ENCODE results near the gene INSR. TPM values are rescaled to one million over a fixed set of nuclear protein-coding genes. Genes with fewer than 3 reads are reported as not detected.

Gene INSR
- total and polyA plus RNA-seq, 2 of the 8 experiments (the other 6 are each of a cell fraction or from before 2014, with no cell fraction given): 13.1 to 48.7 TPM

DNA sequence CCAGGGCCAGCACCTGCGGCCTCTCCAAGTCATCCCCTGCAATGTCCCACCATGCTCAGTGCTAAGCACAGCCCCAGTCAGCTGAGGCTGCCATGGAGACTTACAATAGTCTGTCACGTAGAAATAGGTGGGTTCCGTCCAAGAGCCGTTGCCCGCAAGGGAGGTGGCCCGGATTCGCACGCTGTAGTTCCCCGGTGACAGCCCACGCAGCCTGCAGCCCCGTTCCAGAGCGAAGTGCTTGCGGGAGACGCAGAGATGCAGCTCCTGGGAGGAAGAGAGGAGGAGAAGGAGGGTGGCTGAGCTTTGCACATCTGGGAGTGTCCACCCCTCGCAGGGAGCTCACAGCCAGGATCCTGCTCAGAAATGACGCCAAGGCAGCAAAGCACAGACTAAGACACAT, 162.2 kb downstream of the INSR start:
- Histone ChIP-seq H3K4me2 (ENCODE audit: insufficient read depth in 1 of 2, low read depth in 2 of 2, low read length in 2 of 2) (no peak overlapping the region), H2AFZ (ENCODE audit: low read length) (no peak overlapping the region), H2BK12ac (ENCODE audit: low read depth, low read length) (no peak overlapping the region), H4K91ac (replicated peaks; ENCODE audit: insufficient read length, low read length) (no peak overlapping the region), H3K4ac (replicated peaks; ENCODE audit: insufficient read length, low read depth, low read length) (no peak overlapping the region), H2BK20ac (ENCODE audit: low read length) (no peak overlapping the region), H3K9ac (replicated peaks in 1 of 4; ENCODE audit: extremely low read depth in 1 of 4, low read depth in 3 of 4, low read length in 3 of 4) (no peak overlapping the region), H2AK5ac (ENCODE audit: low read depth, low read length) (no peak overlapping the region), H3K36me3 (ENCODE audit: control insufficient read depth in 2 of 4, insufficient read depth in 4 of 4, low read length in 3 of 4) (peaks cover 3 to 17% (median 7%) of the 10 kb centered on the region in 4 experiments; a peak in 5 of 8 replicates), H3K56ac (replicated peaks; ENCODE audit: insufficient read length, low read depth, low read length) (no peak overlapping the region), H4K8ac (ENCODE audit: extremely low read depth, insufficient read depth, low read length) (no peak overlapping the region), H3K23ac (ENCODE audit: insufficient read length) (no peak overlapping the region), H3K79me1 (ENCODE audit: low read depth, low read length) (no peaks in the 10 kb centered on the region), H3K14ac (ENCODE audit: insufficient read length) (no peak overlapping the region), H3K9me3 (ENCODE audit: insufficient read depth in 2 of 2, low read depth in 1 of 2, low read length in 1 of 2) (no peaks in the 10 kb centered on the region), H3K27me3 (replicated peaks in 1 of 4; ENCODE audit: control insufficient read depth in 3 of 4, extremely low read depth in 1 of 4, insufficient read depth in 3 of 4, low read length in 3 of 4) (no peaks in the 10 kb centered on the region), H3K27ac (ENCODE audit: low read depth, low read length) (no peak overlapping the region), H3K18ac (ENCODE audit: extremely low read depth, low read length) (no peak overlapping the region), H2BK5ac (ENCODE audit: low read depth, low read length) (no peak overlapping the region), H3K4me1 (replicated peaks in 1 of 4; ENCODE audit: control insufficient read depth in 3 of 4, insufficient read depth in 4 of 4, low read length in 3 of 4) (no peaks in the 10 kb centered on the region), H3K79me2 (ENCODE audit: control insufficient read depth in 1 of 2, insufficient read depth in 2 of 2, low read length in 2 of 2) (no peaks in the 10 kb centered on the region), H3K4me3 (ENCODE audit: extremely low read depth in 1 of 4, insufficient read depth in 2 of 4, low read depth in 3 of 4, low read length in 4 of 4) (no peak overlapping the region), H2BK120ac (replicated peaks; ENCODE audit: low read depth, low read length) (no peak overlapping the region), H4K5ac (ENCODE audit: insufficient read length, low read depth, low read length) (no peak overlapping the region), H4K20me1 (replicated peaks in 1 of 2; ENCODE audit: control insufficient read depth in 1 of 2, insufficient read depth in 2 of 2, low read length in 2 of 2) (no peaks in the 10 kb centered on the region), H2BK15ac (ENCODE audit: low read length) (no peak overlapping the region), H3K23me2 (ENCODE audit: low read depth, low read length) (no peaks in the 10 kb centered on the region)
- 85% methylated on average over 16 of the region's 16 CpGs; no CpG with 5 or more reads in 1 of the 2 experiments for WGBS, 2 experiments (ENCODE audit: extremely low coverage in 1 of 2, insufficient coverage in 1 of 2, insufficient read length in 1 of 2, insufficient replicate concordance in 2 of 2, low coverage in 1 of 2, low lambda C conversion rate in 2 of 2, missing lambda C conversion rate in 1 of 2)
- FAIRE-seq: no peak
- ChIA-PET CTCF (ENCODE audit: partially characterized antibody) (interaction anchor here (0.6 to 3.9 kb wide), 3 partner anchors 8 to 194 kb away, joined by 3 to 20 read pairs (median 3); no protein-coding TSS in a partner anchor), POLR2A (ENCODE audit: partially characterized antibody) (no interaction called here)
- DNase-seq (ENCODE audit: low read depth in 1 of 2, low spot score in 2 of 2): no peak
- TF ChIP-seq EZH2 (IDR thresholded peaks at IDR 0.05; ENCODE audit: low read depth, low read length, severe bottlenecking) (no peak), ATF2 (IDR thresholded peaks at IDR 0.05; ENCODE audit: low read length) (no peak), KDM5A (IDR thresholded peaks at IDR 0.05; ENCODE audit: low read length) (no peak), SIX5 (IDR thresholded peaks at IDR 0.05; ENCODE audit: low read depth, low read length) (no peak), POU5F1 (IDR thresholded peaks at IDR 0.05; ENCODE audit: low read depth, low read length) (no peak), YY1 (IDR thresholded peaks at IDR 0.05; ENCODE audit: low read depth, low read length) (no peak), GABPA (IDR thresholded peaks at IDR 0.05; ENCODE audit: borderline replicate concordance, insufficient read depth, low read length) (no peak), ASH2L (IDR thresholded peaks at IDR 0.05; ENCODE audit: low read length) (no peak), RXRA (IDR thresholded peaks at IDR 0.05; ENCODE audit: insufficient read depth, low read depth, low read length) (no peak), TCF12 (IDR thresholded peaks at IDR 0.05; ENCODE audit: low read depth, low read length) (no peak), CEBPB (IDR thresholded peaks at IDR 0.05; ENCODE audit: low read depth, low read length) (no peak), NRF1 (IDR thresholded peaks at IDR 0.05; ENCODE audit: low read depth, low read length) (no peak)
- TF ChIP-seq, protein P1, sequence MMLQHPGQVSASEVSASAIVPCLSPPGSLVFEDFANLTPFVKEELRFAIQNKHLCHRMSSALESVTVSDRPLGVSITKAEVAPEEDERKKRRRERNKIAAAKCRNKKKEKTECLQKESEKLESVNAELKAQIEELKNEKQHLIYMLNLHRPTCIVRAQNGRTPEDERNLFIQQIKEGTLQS (IDR thresholded peaks at IDR 0.05; ENCODE audit: insufficient read depth, low read depth, low read length): no peak

Measured in H1 (cell line).